Lower leg skin (tissue), 3 donors: ENCODE measurements around the gene IER3.

Experiments used
- CTCF ChIP-seq, 3 donors: fragments of 450-650 bp; IDR thresholded peaks; one replicate each; pipeline ENCODE4 v1.5.1; 2016; ENCODE audit warnings: antibody characterized with exemption in 3 of 3, mild to moderate bottlenecking in 3 of 3, moderate library complexity in 2 of 3
- POLR2A ChIP-seq, 2 donors: fragments of 450-650 bp; IDR thresholded peaks; one replicate each; pipeline ENCODE4 v1.6.1; 2016 to 2017; ENCODE audit warnings: antibody characterized with exemption in 2 of 2, mild to moderate bottlenecking in 1 of 2, moderate library complexity in 1 of 2

DNA sequence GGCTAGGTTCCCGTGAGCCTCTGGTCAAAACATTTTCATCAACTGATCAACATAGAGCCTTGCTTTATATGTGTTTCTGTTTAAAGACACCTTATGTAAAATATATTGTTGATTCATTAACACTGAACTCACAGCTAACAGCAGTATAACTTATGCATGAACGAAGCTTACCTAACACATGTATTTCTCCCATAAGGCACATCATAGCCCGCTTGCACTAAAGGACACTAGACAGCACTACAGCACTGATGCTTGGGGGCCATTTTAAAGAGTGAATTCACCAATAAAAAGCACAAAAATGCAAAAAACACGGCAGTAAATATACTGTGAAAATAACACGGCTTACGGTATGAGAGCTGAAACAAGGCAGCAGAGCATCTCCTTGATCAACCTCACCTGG, 5.8 kb downstream of the IER3 start:
- TF ChIP-seq CTCF (IDR thresholded peaks at IDR 0.05), result no peak
- no peak for TF ChIP-seq POLR2A (IDR thresholded peaks at IDR 0.05)
